Endodermal cell (in vitro differentiated cells): ENCODE results near the gene CYREN. TPM values are rescaled to one million over a fixed set of nuclear protein-coding genes. Genes with fewer than 3 reads are reported as not detected.

Experiments used
- DNase-seq: peaks from one replicate; pipeline ENCODE4 v3.0.0-alpha.2; 2017
- H3K27ac ChIP-seq: 2 replicates; pipeline ENCODE4 v1.5.1; 2013; ENCODE audit warnings: mild to moderate bottlenecking, low read depth, low read length, moderate library complexity
- H3K27me3 ChIP-seq: 2 replicates; pipeline ENCODE4 v1.6.1; 2013; ENCODE audit warnings: mild to moderate bottlenecking, low read length, moderate library complexity; ENCODE audit not compliant: insufficient read depth, control insufficient read depth, poor library complexity, severe bottlenecking
- H3K36me3 ChIP-seq: 2 replicates; pipeline ENCODE4 v1.7.0; 2013; ENCODE audit warnings: mild to moderate bottlenecking, low read length, moderate library complexity; ENCODE audit not compliant: control insufficient read depth, insufficient read depth
- H3K4me1 ChIP-seq: one replicate; pipeline ENCODE4 v1.7.0; 2013; ENCODE audit warnings: low read length; ENCODE audit not compliant: control insufficient read depth, insufficient read depth
- H3K4me3 ChIP-seq: 2 replicates; pipeline ENCODE4 v1.5.1; 2013; ENCODE audit warnings: mild to moderate bottlenecking, low read length, moderate library complexity
- H3K9ac ChIP-seq: 2 replicates; pipeline ENCODE4 v1.6.1; 2013; ENCODE audit warnings: mild to moderate bottlenecking, low read length, moderate library complexity; ENCODE audit not compliant: poor library complexity, severe bottlenecking; ENCODE audit errors: extremely low read depth
- H3K9me3 ChIP-seq: 2 replicates; pipeline ENCODE4 v1.6.1; 2013; ENCODE audit warnings: mild to moderate bottlenecking, low read length, moderate library complexity; ENCODE audit not compliant: control insufficient read depth
- H3K27ac Mint-ChIP-seq: 2 replicates; pipeline ENCODE4 v1.8.0; 2020; ENCODE audit warnings: mixed read lengths
- H3K27me3 Mint-ChIP-seq: 2 replicates; pipeline ENCODE4 v1.8.0; 2021; ENCODE audit warnings: mild to moderate bottlenecking, mixed read lengths; ENCODE audit not compliant: insufficient read depth
- H3K36me3 Mint-ChIP-seq: 2 replicates; pipeline ENCODE4 v1.8.0; 2020; ENCODE audit warnings: low read depth, mixed read lengths
- H3K4me1 Mint-ChIP-seq: 2 replicates; pipeline ENCODE4 v1.8.0; 2020; ENCODE audit warnings: mixed read lengths
- H3K4me3 Mint-ChIP-seq: 2 replicates; pipeline ENCODE4 v1.8.0; 2020; ENCODE audit warnings: mild to moderate bottlenecking, moderate library complexity, mixed read lengths
- H3K9me3 Mint-ChIP-seq: 2 replicates; pipeline ENCODE4 v1.8.0; 2020; ENCODE audit warnings: mild to moderate bottlenecking, mixed read lengths
- WGBS, 2 experiments: methylation state at CpG; one replicate each; pipeline versions ENCODE4 v1.1.5 to v1.1.7; 2013; ENCODE audit warnings: missing lambda C conversion rate in 2 of 2, mixed read lengths in 1 of 2; ENCODE audit not compliant: insufficient coverage in 1 of 2, insufficient read length in 1 of 2; 5-methylcytosine and 5-hydroxymethylcytosine counted together
- total RNA-seq, 2 donors: library from RNA; stranded (reverse); fragmentation: NEBNext Ultra II Directional in 1 of 2; extraction: Animal tissue kit (Norgen Biotek cat#: 25700) in 1 of 2; gene quantifications; 2 replicates in 1 of 2; 3 replicates in 1 of 2; pipeline ENCODE4 v1.2.1, GENCODE V29; 2021
- TF ChIP-seq, protein P1 (sequence below): fragments of 200-600 bp; sonication (generic); conservative IDR thresholded peaks from 2 replicates; pipeline ENCODE4 v1.5.0; 2021; ENCODE audit warnings: antibody characterized with exemption, mild to moderate bottlenecking

Gene CYREN
- total RNA-seq, 2 donors from 2014 or later = 60.6 to 67.8 TPM

DNA sequence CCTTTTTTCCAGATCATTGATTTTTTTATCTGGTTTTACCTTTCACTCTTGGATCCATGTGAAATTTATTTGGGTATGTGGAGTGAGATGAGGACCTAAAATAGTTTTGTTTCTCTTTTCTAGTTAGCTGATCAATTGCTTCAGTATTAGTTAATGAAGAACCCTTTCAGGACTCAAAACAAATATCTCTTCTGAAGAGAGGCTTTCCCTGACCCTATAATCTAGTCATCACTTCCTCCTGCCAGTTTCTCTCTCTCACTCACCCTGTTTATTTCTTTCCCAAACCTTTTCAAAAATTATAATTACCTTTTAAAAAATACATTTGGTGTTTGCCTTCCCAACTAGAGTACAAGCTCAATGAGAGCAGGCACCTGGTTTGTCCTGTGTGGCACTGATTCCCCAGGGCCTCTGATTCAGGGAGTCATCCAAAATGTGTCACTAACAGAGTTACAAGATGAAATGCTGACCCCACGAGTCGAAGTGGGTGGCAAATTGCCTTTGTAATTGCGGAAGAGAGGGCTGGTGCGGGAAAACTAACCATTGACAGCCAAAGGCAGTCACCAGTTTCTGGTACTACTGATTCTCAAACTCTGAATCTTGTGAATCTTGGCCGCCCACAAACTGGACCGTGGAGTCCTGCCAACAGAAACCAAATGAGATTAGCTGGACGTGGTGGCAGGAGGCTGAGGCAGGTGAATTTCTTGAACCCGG is 20.3 kb downstream of the CYREN start:
- Mint-ChIP-seq H3K27ac (no peak overlapping the region), H3K9me3 (peaks cover 22% of the 10 kb centered on the region), H3K27me3 (no peaks in the 10 kb centered on the region), H3K4me1 (no peaks in the 10 kb centered on the region), H3K36me3 (peaks cover 4% of the 10 kb centered on the region), H3K4me3 (no peak overlapping the region)
- H3K36me3 ChIP-seq = no peaks in the 10 kb centered on the region
- H3K4me3 ChIP-seq = no peak overlapping the region
- H3K9ac ChIP-seq = no peak overlapping the region
- peaks cover 5% of the 10 kb centered on the region for H3K9me3 ChIP-seq
- no peaks in the 10 kb centered on the region for H3K27me3 ChIP-seq
- TF ChIP-seq, protein P1, sequence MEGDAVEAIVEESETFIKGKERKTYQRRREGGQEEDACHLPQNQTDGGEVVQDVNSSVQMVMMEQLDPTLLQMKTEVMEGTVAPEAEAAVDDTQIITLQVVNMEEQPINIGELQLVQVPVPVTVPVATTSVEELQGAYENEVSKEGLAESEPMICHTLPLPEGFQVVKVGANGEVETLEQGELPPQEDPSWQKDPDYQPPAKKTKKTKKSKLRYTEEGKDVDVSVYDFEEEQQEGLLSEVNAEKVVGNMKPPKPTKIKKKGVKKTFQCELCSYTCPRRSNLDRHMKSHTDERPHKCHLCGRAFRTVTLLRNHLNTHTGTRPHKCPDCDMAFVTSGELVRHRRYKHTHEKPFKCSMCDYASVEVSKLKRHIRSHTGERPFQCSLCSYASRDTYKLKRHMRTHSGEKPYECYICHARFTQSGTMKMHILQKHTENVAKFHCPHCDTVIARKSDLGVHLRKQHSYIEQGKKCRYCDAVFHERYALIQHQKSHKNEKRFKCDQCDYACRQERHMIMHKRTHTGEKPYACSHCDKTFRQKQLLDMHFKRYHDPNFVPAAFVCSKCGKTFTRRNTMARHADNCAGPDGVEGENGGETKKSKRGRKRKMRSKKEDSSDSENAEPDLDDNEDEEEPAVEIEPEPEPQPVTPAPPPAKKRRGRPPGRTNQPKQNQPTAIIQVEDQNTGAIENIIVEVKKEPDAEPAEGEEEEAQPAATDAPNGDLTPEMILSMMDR = no peak
- no peaks in the 10 kb centered on the region for H3K4me1 ChIP-seq
- DNase-seq = no peak
- 90 to 92% methylated on average over 8 of the region's 8 CpGs for WGBS, 2 experiments
- H3K27ac ChIP-seq = no peak overlapping the region

DNA sequence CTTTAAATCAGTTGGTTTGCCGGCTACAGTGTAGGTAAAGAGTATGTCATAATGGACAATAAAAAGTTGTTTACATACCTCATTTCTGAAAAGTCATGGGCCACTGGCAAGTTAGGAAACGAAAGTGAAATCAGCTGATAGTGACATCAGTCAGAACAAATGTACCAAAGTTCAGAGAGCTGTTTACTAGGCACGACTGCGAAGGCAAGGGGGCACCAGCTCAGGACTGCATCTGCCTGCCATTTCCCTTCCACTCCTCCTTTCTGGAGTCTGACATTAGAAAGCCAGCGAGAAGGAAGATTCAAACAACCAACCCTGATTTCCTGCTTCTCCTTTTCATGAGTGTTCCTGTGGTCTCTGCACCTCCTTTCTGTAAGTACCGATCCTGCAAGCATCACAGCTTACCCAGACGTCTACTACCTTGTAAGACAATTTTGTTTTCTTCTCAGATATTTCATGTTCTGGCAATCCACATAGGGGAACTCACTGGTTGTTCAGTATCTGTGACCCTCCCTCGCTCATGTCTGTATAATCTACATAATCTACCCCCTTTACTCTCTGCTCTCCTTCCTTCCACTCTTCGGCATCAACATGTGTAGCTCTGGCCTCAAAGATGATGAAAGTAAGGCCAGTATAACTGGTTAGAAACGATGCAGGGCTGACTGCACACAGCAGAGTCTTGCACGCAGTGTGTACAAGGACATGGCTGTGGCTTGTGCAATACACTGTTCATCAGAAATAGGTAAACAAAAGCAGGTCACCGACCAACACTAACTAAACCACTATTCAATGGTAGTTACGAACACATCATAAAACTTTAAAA is 22.4 kb downstream of the CYREN start, which contains the start of gene TMEM140:
Gene TMEM140 (plus strand): TSS at position 174 of the 823 bp plus-strand sequence. CDS start 16,370 bp downstream, outside the sequence.
- 83 to 93% methylated on average over 9 to 13 of the region's 13 CpGs for WGBS, 2 experiments
- Histone ChIP-seq H3K4me3 (no peak within 1 kb of the TSS), H3K36me3 (no peaks in the 10 kb centered on the region), H3K27me3 (no peaks in the 10 kb centered on the region), H3K9me3 (no peaks in the 10 kb centered on the region), H3K4me1 (no peaks in the 10 kb centered on the region), H3K27ac (no peak within 1 kb of the TSS), H3K9ac (no peak within 1 kb of the TSS)
- DNase-seq = no peak
- no peaks in the 10 kb centered on the region for H3K36me3 Mint-ChIP-seq
- H3K9me3 Mint-ChIP-seq = peaks cover 5% of the 10 kb centered on the region
- H3K4me3 Mint-ChIP-seq = no peak within 1 kb of the TSS
- H3K4me1 Mint-ChIP-seq = no peaks in the 10 kb centered on the region
- TF ChIP-seq, protein P1 = no peak
- H3K27me3 Mint-ChIP-seq = no peaks in the 10 kb centered on the region
- no peak within 1 kb of the TSS for H3K27ac Mint-ChIP-seq

DNA sequence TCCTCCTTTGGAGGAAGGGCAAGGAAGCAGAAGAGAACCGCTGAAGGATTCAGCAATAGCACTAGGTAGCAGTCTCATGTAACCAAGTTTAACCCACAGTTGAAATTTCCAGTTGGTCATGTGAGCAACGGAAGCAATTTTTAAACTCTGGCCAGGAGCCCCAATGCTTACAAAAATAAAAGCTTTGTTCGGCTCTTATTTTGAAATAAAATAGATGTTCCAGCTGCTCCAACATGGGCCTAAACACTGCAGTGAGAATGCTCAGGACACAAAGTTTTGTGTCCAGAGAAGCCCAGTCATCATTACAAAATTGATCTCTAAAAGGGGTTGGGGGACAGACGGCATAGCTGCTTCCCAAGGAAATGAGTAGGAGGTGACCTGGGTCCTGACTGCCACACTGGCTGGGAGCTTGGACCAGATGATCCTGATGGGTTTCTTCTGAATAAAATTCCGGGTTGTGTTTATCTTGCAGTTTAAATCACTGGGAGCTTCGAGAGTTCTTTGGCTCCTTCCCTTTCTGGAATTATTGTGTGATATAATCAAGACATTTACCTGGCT is 23.1 kb downstream of the CYREN start:
- H3K27me3 ChIP-seq = no peaks in the 10 kb centered on the region
- no peaks in the 10 kb centered on the region for H3K27me3 Mint-ChIP-seq
- H3K9me3 Mint-ChIP-seq = no peaks in the 10 kb centered on the region
- no peak overlapping the region for H3K27ac ChIP-seq
- H3K9me3 ChIP-seq = no peaks in the 10 kb centered on the region
- H3K4me1 ChIP-seq = no peaks in the 10 kb centered on the region
- H3K36me3 ChIP-seq = no peaks in the 10 kb centered on the region
- H3K27ac Mint-ChIP-seq = no peak overlapping the region
- no peaks in the 10 kb centered on the region for H3K4me1 Mint-ChIP-seq
- DNase-seq = no peak
- no peaks in the 10 kb centered on the region for H3K36me3 Mint-ChIP-seq
- TF ChIP-seq, protein P1 = no peak
- H3K9ac ChIP-seq = no peak overlapping the region
- WGBS, 2 experiments = 89 to 92% methylated on average over 6 of the region's 6 CpGs
- H3K4me3 ChIP-seq = no peak overlapping the region
- H3K4me3 Mint-ChIP-seq = no peak overlapping the region
